SH-SY5Y (cell line): ENCODE results near the gene GRIA1.

Source experiments
- GATA2 ChIP-seq: IDR thresholded peaks from 2 replicates; pipeline ENCODE4 v1.6.1; 2011; ENCODE audit warnings: mild to moderate bottlenecking, low read depth, low read length
- GATA3 ChIP-seq: IDR thresholded peaks from 2 replicates; pipeline ENCODE4 v1.6.1; 2011; ENCODE audit warnings: low read depth, mild to moderate bottlenecking, low read length, moderate library complexity

- TF ChIP-seq GATA2 (no peak), GATA3 (no peak)
Observed at GRCh38 chr5:153458268-153458667, 32.2 kb upstream of the GRIA1 start.
